SW 1271 (cell line): Measurements from ENCODE around the gene AFMID.
A peak's percentile ranks its signal among the peaks of the same experiment; 100 is the strongest.
"Not testable (repeated sequence)": the region's sequence is repeated elsewhere in the genome, so short reads cannot be mapped to it uniquely, and the experiment has no call there.

Experiments
- DNase-seq, 2 experiments: peaks; one replicate each; lab custom pipeline; 2025; lab: John Stamatoyannopoulos, UW

The AFMID gene

GRCh38 chr17:78154903-78155811 is 32.0 kb upstream of the AFMID start:
- no peak for DNase-seq

GRCh38 chr17:78159575-78160158 is 27.5 kb upstream of the AFMID start:
- no peak for DNase-seq

GRCh38 chr17:78163881-78164747 is 23.0 kb upstream of the AFMID start:
- no peak for DNase-seq

GRCh38 chr17:78164748-78165607 is 22.2 kb upstream of the AFMID start:
- no peak for DNase-seq

GRCh38 chr17:78166416-78166815 is 20.7 kb upstream of the AFMID start:
- DNase-seq, result no peak

GRCh38 chr17:78168242-78168902 is 18.8 kb upstream of the AFMID start, which contains the start of gene SYNGR2:
Gene SYNGR2, plus strand, starts transcription at chr17:78168581. Its CDS starts 36 bp downstream, at chr17:78168617.
- peak; percentile 51 to 72 for DNase-seq

GRCh38 chr17:78168903-78169793 is 18.0 kb upstream of the AFMID start:
- peak; percentile 52 to 75 for DNase-seq

- DNase-seq, result no peak
Observed at GRCh38 chr17:78170692-78171590, 16.2 kb upstream of the AFMID start.

GRCh38 chr17:78171591-78172248 is 15.4 kb upstream of the AFMID start:
- DNase-seq, result not testable (repeated sequence)

- DNase-seq, result no peak
Observed at GRCh38 chr17:78172249-78173051, 14.7 kb upstream of the AFMID start.

- no peak for DNase-seq
Observed at GRCh38 chr17:78173097-78173715, 14.0 kb upstream of the AFMID start.

GRCh38 chr17:78174346-78174869 is 12.8 kb upstream of the AFMID start:
- no peak for DNase-seq

GRCh38 chr17:78174870-78175642 is 12.1 kb upstream of the AFMID start:
- DNase-seq, result no peak

GRCh38 chr17:78175643-78175981 is 11.6 kb upstream of the AFMID start:
- no peak for DNase-seq

- DNase-seq, result peak in 1 of 2 experiments; percentile 22
Observed at GRCh38 chr17:78176548-78177025, 10.6 kb upstream of the AFMID start.

- no peak for DNase-seq
Observed at GRCh38 chr17:78179372-78179771, 7.8 kb upstream of the AFMID start.
